Activated B cell treated with CpG ODN at 0.5 μM for 24 hours (primary cell): ENCODE data around the gene VTI1A. TPM values are rescaled to one million over a fixed set of nuclear protein-coding genes. Genes with fewer than 3 reads are reported as not detected.
"Not testable (repeated sequence)": the region's sequence is repeated elsewhere in the genome, so short reads cannot be mapped to it uniquely, and the experiment has no call there.

Source experiments
- ATAC-seq: fragments of 200-7000 bp; cut with Tn5 transposase; one replicate; pipeline ENCODE4 v1.10.0; 2021; ENCODE audit warnings: low read depth, mild to moderate bottlenecking, moderate library complexity
- CTCF ChIA-PET: fragments of 350-600 bp; sonication (Branson Sonifier 250); formaldehyde crosslinking; loops from one replicate; lab custom pipeline; 2021; ENCODE audit warnings: antibody characterized with exemption; lab: Charles Lee
- POLR2A ChIA-PET: fragments of 350-600 bp; sonication (Branson Sonifier 250); formaldehyde crosslinking; loops from one replicate; lab custom pipeline; 2021; ENCODE audit warnings: antibody characterized with exemption; lab: Charles Lee
- DNase-seq: peaks from one replicate; pipeline ENCODE4 v3.0.0; 2022
- H3K27ac Mint-ChIP-seq: one replicate; pipeline ENCODE4 v1.8.0; 2020; ENCODE audit warnings: mixed read lengths
- H3K27me3 Mint-ChIP-seq: one replicate; pipeline ENCODE4 v1.8.0; 2021; ENCODE audit warnings: mixed read lengths
- H3K36me3 Mint-ChIP-seq: one replicate; pipeline ENCODE4 v1.8.0; 2021; ENCODE audit warnings: low read depth, mixed read lengths
- H3K4me1 Mint-ChIP-seq: one replicate; pipeline ENCODE4 v1.8.0; 2021; ENCODE audit warnings: mixed read lengths
- H3K4me3 Mint-ChIP-seq: one replicate; pipeline ENCODE4 v1.8.0; 2020; ENCODE audit warnings: mild to moderate bottlenecking, mixed read lengths
- H3K9me3 Mint-ChIP-seq: one replicate; pipeline ENCODE4 v1.8.0; 2020; ENCODE audit warnings: mixed read lengths
- CTCF ChIP-seq: fragments of 200-600 bp; IDR thresholded peaks from one replicate; pipeline ENCODE4 v1.8.0; 2022; ENCODE audit warnings: antibody characterized with exemption, mild to moderate bottlenecking
- intact Hi-C: fragments of 100-400 bp; cut with micrococcal nuclease; formaldehyde crosslinking; loops from one replicate; pipeline ENCODE4 v1.15.1; 2024
- total RNA-seq: library from RNA; stranded (reverse); gene quantifications from 2 replicates; pipeline ENCODE4 v1.2.3, GENCODE V29; 2022

VTI1A gene
- total RNA-seq, 1 donor from 2014 or later = 74.0 TPM

- H3K9me3 Mint-ChIP-seq = peaks cover 2% of the 10 kb centered on the region
- no peak for ATAC-seq
- intact Hi-C loops = loop anchor here (5.0 to 10.0 kb wide), 2 partner anchors 159 to 1148 kb away; partner anchors contain the start of gene ACSL5
These were observed 86.9 kb downstream of the VTI1A start for GRCh38 chr10:112533916-112534315.

GRCh38 chr10:112535531-112535951, 88.5 kb downstream of the VTI1A start:
- H3K36me3 Mint-ChIP-seq = peaks cover 36% of the 10 kb centered on the region
- H3K27ac Mint-ChIP-seq = no peak overlapping the region
- no peak for TF ChIP-seq CTCF
- POLR2A ChIA-PET = no interaction called here
- CTCF ChIA-PET = no interaction called here
- intact Hi-C loops = loop anchor here (10.0 kb wide), 1 partner anchor 161 kb away; the partner anchor contains the start of gene ACSL5
- H3K4me1 Mint-ChIP-seq = peaks cover 27% of the 10 kb centered on the region
- no peaks in the 10 kb centered on the region for H3K27me3 Mint-ChIP-seq
- no peak for ATAC-seq
- DNase-seq = no peak
- H3K9me3 Mint-ChIP-seq = peaks cover 1% of the 10 kb centered on the region
- H3K4me3 Mint-ChIP-seq = no peak overlapping the region

More at GRCh38 chr10:112533916-112534315, 86.9 kb downstream of the VTI1A start:
- no peak overlapping the region for H3K4me3 Mint-ChIP-seq
- CTCF ChIA-PET = no interaction called here
- TF ChIP-seq CTCF = no peak
- DNase-seq = no peak
- peaks cover 27% of the 10 kb centered on the region for H3K36me3 Mint-ChIP-seq
- POLR2A ChIA-PET = no interaction called here
- no peak overlapping the region for H3K27ac Mint-ChIP-seq
- peaks cover 28% of the 10 kb centered on the region for H3K4me1 Mint-ChIP-seq
- no peaks in the 10 kb centered on the region for H3K27me3 Mint-ChIP-seq

- Mint-ChIP-seq H3K4me1 (peaks cover 22% of the 10 kb centered on the region), H3K9me3 (no peaks in the 10 kb centered on the region), H3K27ac (no peak overlapping the region), H3K36me3 (peaks cover 30% of the 10 kb centered on the region), H3K4me3 (no peak overlapping the region), H3K27me3 (no peaks in the 10 kb centered on the region)
- no peak for TF ChIP-seq CTCF
- no peak for DNase-seq
- intact Hi-C loops = loop anchor here (10.0 kb wide), 1 partner anchor 162 kb away; the partner anchor contains the start of gene ACSL5
- no peak for ATAC-seq
- ChIA-PET POLR2A (interaction anchor here (0.7 kb wide), 1 partner anchor 1318 kb away, joined by 4 read pairs; the partner anchor contains the start of gene NHLRC2), CTCF (no interaction called here)
These were observed 89.6 kb downstream of the VTI1A start for GRCh38 chr10:112536663-112537062.

- TF ChIP-seq CTCF = no peak
- DNase-seq (no peak), ATAC-seq (no peak)
- intact Hi-C loops = loop anchor here (10.0 kb wide), 1 partner anchor 163 kb away; the partner anchor contains the start of gene ACSL5
- Mint-ChIP-seq H3K4me3 (no peak overlapping the region), H3K4me1 (peaks cover 12% of the 10 kb centered on the region), H3K36me3 (peaks cover 39% of the 10 kb centered on the region), H3K27ac (no peak overlapping the region), H3K27me3 (no peaks in the 10 kb centered on the region), H3K9me3 (no peaks in the 10 kb centered on the region)
- ChIA-PET POLR2A (no interaction called here), CTCF (no interaction called here)
These were observed 91.2 kb downstream of the VTI1A start for GRCh38 chr10:112538168-112538567.

- CTCF ChIA-PET = no interaction called here
- Mint-ChIP-seq H3K4me3 (no peak overlapping the region), H3K9me3 (no peaks in the 10 kb centered on the region), H3K4me1 (peaks cover 12% of the 10 kb centered on the region), H3K36me3 (peaks cover 43% of the 10 kb centered on the region), H3K27me3 (no peaks in the 10 kb centered on the region), H3K27ac (no peak overlapping the region)
- no peak for DNase-seq
- intact Hi-C loops = loop anchor here (10.0 kb wide), 1 partner anchor 165 kb away; the partner anchor contains the start of gene ACSL5
- POLR2A ChIA-PET = no interaction called here
- ATAC-seq = no peak
- TF ChIP-seq CTCF = no peak
These were observed 92.3 kb downstream of the VTI1A start for GRCh38 chr10:112539340-112539739.

GRCh38 chr10:112542823-112543222, 95.8 kb downstream of the VTI1A start:
- intact Hi-C loops, H3K27ac Mint-ChIP-seq, H3K27me3 Mint-ChIP-seq, DNase-seq, CTCF ChIA-PET, ATAC-seq, H3K4me3 Mint-ChIP-seq, H3K9me3 Mint-ChIP-seq, POLR2A ChIA-PET: not testable (repeated sequence)
- H3K36me3 Mint-ChIP-seq = peaks cover 41% of the 10 kb centered on the region
- peaks cover 30% of the 10 kb centered on the region for H3K4me1 Mint-ChIP-seq
